Measurements from ENCODE around the gene GUCY2F. TPM values are rescaled to one million over a fixed set of nuclear protein-coding genes. Genes with fewer than 3 reads are reported as not detected.

Gene GUCY2F
- total RNA-seq, 1 experiment from 2014 or later, result 0.09 TPM

DNA sequence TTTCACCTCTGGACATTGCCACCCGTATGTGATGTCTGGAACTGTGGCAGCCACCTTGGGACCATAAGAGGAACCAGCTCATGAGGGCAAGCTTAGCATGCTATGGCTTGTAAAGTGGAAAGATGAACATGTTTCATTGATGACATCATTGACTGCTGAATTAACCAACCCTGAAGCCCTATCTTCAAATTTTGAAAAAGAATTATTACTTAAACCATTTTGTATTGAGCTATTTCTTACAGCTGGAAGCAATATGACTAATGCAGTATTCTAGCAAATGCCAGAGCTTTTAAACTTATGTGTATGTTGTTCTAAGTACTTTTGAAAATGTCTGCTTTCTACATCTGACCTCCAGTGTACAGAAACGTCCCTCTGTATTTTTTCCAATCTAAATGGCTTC lies 18.1 kb downstream of the GUCY2F start (continued):
- no peak for TF ChIP-seq ATF2 (CRISPR knock-in tag; IDR thresholded peaks at IDR 0.05; ENCODE audit: borderline replicate concordance, low read depth)
- TF ChIP-seq ZNF317 (CRISPR knock-in tag; IDR thresholded peaks at IDR 0.05; ENCODE audit: borderline replicate concordance, low read depth), result no peak
- TF ChIP-seq TEAD1 (CRISPR knock-in tag; IDR thresholded peaks at IDR 0.05), result no peak
- no peak for TF ChIP-seq ZNF121 (CRISPR knock-in tag; IDR thresholded peaks at IDR 0.05)
- TF ChIP-seq ELF4 (CRISPR knock-in tag; IDR thresholded peaks at IDR 0.05; ENCODE audit: low read depth), result no peak

- ATAC-seq (no peak), DNase-seq (ENCODE audit: low spot score) (no peak)
- Mint-ChIP-seq H3K27me3 (ENCODE audit: low read depth) (peaks cover 2% of the 10 kb centered on the region; the same call in 1 of the 2 replicates), H3K4me1 (peaks cover 20% of the 10 kb centered on the region), H3K27ac (no peak overlapping the region), H3K36me3 (no peaks in the 10 kb centered on the region), H3K9me3 (no peaks in the 10 kb centered on the region), H3K4me3 (no peak overlapping the region)
- CTCF ChIA-PET, result interaction anchor here (0.8 kb wide), 1 partner anchor 25 kb away, joined by 3 read pairs; no protein-coding TSS in a partner anchor
- POLR2A ChIA-PET, result no interaction called here
- TF ChIP-seq, protein P1, sequence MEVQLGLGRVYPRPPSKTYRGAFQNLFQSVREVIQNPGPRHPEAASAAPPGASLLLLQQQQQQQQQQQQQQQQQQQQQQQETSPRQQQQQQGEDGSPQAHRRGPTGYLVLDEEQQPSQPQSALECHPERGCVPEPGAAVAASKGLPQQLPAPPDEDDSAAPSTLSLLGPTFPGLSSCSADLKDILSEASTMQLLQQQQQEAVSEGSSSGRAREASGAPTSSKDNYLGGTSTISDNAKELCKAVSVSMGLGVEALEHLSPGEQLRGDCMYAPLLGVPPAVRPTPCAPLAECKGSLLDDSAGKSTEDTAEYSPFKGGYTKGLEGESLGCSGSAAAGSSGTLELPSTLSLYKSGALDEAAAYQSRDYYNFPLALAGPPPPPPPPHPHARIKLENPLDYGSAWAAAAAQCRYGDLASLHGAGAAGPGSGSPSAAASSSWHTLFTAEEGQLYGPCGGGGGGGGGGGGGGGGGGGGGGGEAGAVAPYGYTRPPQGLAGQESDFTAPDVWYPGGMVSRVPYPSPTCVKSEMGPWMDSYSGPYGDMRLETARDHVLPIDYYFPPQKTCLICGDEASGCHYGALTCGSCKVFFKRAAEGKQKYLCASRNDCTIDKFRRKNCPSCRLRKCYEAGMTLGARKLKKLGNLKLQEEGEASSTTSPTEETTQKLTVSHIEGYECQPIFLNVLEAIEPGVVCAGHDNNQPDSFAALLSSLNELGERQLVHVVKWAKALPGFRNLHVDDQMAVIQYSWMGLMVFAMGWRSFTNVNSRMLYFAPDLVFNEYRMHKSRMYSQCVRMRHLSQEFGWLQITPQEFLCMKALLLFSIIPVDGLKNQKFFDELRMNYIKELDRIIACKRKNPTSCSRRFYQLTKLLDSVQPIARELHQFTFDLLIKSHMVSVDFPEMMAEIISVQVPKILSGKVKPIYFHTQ (CRISPR knock-in tag; IDR thresholded peaks at IDR 0.05), result no peak
- TF ChIP-seq ZNF423 (CRISPR knock-in tag; IDR thresholded peaks at IDR 0.05) (no peak), CREM (CRISPR knock-in tag; IDR thresholded peaks at IDR 0.05) (no peak), FOXK1 (CRISPR knock-in tag; IDR thresholded peaks at IDR 0.05) (no peak), NFYB (CRISPR knock-in tag; conservative IDR thresholded peaks at IDR 0.05; ENCODE audit: low read depth) (no peak), HMGA2 (CRISPR knock-in tag; IDR thresholded peaks at IDR 0.05) (no peak), SMAD4 (CRISPR knock-in tag; IDR thresholded peaks at IDR 0.05) (no peak), TEAD1 (CRISPR knock-in tag; IDR thresholded peaks at IDR 0.05) (no peak)
- TF ChIP-seq, protein P2, sequence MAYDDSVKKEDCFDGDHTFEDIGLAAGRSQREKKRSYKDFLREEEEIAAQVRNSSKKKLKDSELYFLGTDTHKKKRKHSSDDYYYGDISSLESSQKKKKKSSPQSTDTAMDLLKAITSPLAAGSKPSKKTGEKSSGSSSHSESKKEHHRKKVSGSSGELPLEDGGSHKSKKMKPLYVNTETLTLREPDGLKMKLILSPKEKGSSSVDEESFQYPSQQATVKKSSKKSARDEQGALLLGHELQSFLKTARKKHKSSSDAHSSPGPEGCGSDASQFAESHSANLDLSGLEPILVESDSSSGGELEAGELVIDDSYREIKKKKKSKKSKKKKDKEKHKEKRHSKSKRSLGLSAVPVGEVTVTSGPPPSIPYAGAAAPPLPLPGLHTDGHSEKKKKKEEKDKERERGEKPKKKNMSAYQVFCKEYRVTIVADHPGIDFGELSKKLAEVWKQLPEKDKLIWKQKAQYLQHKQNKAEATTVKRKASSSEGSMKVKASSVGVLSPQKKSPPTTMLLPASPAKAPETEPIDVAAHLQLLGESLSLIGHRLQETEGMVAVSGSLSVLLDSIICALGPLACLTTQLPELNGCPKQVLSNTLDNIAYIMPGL (CRISPR knock-in tag; IDR thresholded peaks at IDR 0.05), result no peak
- TF ChIP-seq, protein P3, sequence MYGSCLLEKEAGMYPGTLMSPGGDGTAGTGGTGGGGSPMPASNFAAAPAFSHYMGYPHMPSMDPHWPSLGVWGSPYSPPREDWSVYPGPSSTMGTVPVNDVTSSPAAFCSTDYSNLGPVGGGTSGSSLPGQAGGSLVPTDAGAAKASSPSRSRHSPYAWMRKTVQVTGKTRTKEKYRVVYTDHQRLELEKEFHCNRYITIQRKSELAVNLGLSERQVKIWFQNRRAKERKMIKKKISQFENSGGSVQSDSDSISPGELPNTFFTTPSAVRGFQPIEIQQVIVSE (CRISPR knock-in tag; IDR thresholded peaks at IDR 0.05; ENCODE audit: borderline replicate concordance), result no peak
- TF ChIP-seq, protein P4, sequence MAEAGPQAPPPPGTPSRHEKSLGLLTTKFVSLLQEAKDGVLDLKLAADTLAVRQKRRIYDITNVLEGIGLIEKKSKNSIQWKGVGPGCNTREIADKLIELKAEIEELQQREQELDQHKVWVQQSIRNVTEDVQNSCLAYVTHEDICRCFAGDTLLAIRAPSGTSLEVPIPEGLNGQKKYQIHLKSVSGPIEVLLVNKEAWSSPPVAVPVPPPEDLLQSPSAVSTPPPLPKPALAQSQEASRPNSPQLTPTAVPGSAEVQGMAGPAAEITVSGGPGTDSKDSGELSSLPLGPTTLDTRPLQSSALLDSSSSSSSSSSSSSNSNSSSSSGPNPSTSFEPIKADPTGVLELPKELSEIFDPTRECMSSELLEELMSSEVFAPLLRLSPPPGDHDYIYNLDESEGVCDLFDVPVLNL (CRISPR knock-in tag; IDR thresholded peaks at IDR 0.05; ENCODE audit: borderline replicate concordance, low read depth), result no peak
- TF ChIP-seq, protein P5, sequence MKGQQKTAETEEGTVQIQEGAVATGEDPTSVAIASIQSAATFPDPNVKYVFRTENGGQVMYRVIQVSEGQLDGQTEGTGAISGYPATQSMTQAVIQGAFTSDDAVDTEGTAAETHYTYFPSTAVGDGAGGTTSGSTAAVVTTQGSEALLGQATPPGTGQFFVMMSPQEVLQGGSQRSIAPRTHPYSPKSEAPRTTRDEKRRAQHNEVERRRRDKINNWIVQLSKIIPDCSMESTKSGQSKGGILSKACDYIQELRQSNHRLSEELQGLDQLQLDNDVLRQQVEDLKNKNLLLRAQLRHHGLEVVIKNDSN (CRISPR knock-in tag; IDR thresholded peaks at IDR 0.05), result no peak
- TF ChIP-seq, protein P6, sequence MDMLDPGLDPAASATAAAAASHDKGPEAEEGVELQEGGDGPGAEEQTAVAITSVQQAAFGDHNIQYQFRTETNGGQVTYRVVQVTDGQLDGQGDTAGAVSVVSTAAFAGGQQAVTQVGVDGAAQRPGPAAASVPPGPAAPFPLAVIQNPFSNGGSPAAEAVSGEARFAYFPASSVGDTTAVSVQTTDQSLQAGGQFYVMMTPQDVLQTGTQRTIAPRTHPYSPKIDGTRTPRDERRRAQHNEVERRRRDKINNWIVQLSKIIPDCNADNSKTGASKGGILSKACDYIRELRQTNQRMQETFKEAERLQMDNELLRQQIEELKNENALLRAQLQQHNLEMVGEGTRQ (CRISPR knock-in tag; IDR thresholded peaks at IDR 0.05), result no peak
- TF ChIP-seq, protein P7, sequence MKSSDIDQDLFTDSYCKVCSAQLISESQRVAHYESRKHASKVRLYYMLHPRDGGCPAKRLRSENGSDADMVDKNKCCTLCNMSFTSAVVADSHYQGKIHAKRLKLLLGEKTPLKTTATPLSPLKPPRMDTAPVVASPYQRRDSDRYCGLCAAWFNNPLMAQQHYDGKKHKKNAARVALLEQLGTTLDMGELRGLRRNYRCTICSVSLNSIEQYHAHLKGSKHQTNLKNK (CRISPR knock-in tag; IDR thresholded peaks at IDR 0.05), result no peak
- TF ChIP-seq, protein P8, sequence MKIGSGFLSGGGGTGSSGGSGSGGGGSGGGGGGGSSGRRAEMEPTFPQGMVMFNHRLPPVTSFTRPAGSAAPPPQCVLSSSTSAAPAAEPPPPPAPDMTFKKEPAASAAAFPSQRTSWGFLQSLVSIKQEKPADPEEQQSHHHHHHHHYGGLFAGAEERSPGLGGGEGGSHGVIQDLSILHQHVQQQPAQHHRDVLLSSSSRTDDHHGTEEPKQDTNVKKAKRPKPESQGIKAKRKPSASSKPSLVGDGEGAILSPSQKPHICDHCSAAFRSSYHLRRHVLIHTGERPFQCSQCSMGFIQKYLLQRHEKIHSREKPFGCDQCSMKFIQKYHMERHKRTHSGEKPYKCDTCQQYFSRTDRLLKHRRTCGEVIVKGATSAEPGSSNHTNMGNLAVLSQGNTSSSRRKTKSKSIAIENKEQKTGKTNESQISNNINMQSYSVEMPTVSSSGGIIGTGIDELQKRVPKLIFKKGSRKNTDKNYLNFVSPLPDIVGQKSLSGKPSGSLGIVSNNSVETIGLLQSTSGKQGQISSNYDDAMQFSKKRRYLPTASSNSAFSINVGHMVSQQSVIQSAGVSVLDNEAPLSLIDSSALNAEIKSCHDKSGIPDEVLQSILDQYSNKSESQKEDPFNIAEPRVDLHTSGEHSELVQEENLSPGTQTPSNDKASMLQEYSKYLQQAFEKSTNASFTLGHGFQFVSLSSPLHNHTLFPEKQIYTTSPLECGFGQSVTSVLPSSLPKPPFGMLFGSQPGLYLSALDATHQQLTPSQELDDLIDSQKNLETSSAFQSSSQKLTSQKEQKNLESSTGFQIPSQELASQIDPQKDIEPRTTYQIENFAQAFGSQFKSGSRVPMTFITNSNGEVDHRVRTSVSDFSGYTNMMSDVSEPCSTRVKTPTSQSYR (CRISPR knock-in tag; IDR thresholded peaks at IDR 0.05), result no peak
Measured at GRCh38 chrX:109448282-109448938, 33.5 kb downstream of the GUCY2F start.
